Uterus (tissue), 4 donors: ENCODE measurements around the gene WASF2. TPM values are rescaled to one million over a fixed set of nuclear protein-coding genes. Genes with fewer than 3 reads are reported as not detected.

Experiments used
- DNase-seq, 2 donors: peaks; one replicate each; pipeline ENCODE4 v3.0.0-alpha.2; 2019 to 2020
- H3K27ac ChIP-seq, 2 donors: fragments of 200-600 bp; sonication (generic); 1 replicate in 1 of 2; 2 replicates in 1 of 2; pipeline ENCODE4 v1.5.1; 2016 to 2018
- H3K27me3 ChIP-seq, 2 donors: fragments of 200-600 bp; sonication (generic); one replicate each; pipeline ENCODE4 v1.5.1; 2018 to 2019; ENCODE audit warnings: control low read depth in 1 of 2
- H3K36me3 ChIP-seq, 2 donors: fragments of 200-600 bp; sonication (generic); one replicate each; pipeline ENCODE4 v1.5.1; 2019; ENCODE audit warnings: control low read depth in 1 of 2
- H3K4me1 ChIP-seq, 2 donors: fragments of 200-600 bp; sonication (generic); one replicate each; pipeline ENCODE4 v1.5.1; 2018 to 2019; ENCODE audit warnings: control low read depth in 1 of 2
- H3K4me3 ChIP-seq, 2 donors: fragments of 200-600 bp; sonication (generic); 1 replicate in 1 of 2; 2 replicates in 1 of 2; pipeline ENCODE4 v1.5.1; 2018 to 2019; ENCODE audit warnings: mild to moderate bottlenecking in 1 of 2
- H3K9me3 ChIP-seq, 2 donors: fragments of 200-600 bp; sonication (generic); one replicate each; pipeline ENCODE4 v1.5.1; 2019; ENCODE audit warnings: control low read depth in 1 of 2
- POLR2A ChIP-seq, 2 donors: fragments of 450-650 bp; IDR thresholded peaks; one replicate each; pipeline ENCODE4 v1.6.1; 2016; ENCODE audit warnings: antibody characterized with exemption in 2 of 2, mild to moderate bottlenecking in 1 of 2, moderate library complexity in 1 of 2
- intact Hi-C: fragments of 100-400 bp; cut with DNase I; formaldehyde crosslinking; loops from one replicate; pipeline ENCODE4 v1.15.1; 2023; ENCODE audit warnings: low total_unique reads
- total RNA-seq, 4 donors: library from RNA; depleted of rRNA in 3 of 4; stranded (reverse); fragments of >200 nt in 3 of 4; gene quantifications; one replicate each; pipeline versions ENCODE4 v1.1.0 to v1.2.4, GENCODE V29; 2014 to 2023
- TF ChIP-seq, protein P1 (sequence below), 4 experiments: fragments of 200-600 bp in 2 of 4; fragments of 450-650 bp in 2 of 4; sonication (generic) in 2 of 4; IDR thresholded peaks; one replicate each; pipeline ENCODE4 v1.5.1; 2016 to 2019; ENCODE audit warnings: antibody characterized with exemption in 4 of 4, mild to moderate bottlenecking in 2 of 4, moderate library complexity in 1 of 4
- donor health status: DM: yes; HTN: yes; CAD: no.

WASF2 gene
- total RNA-seq, 4 donors from 2014 or later = 27.2 to 178 (median 41.1) TPM

DNA sequence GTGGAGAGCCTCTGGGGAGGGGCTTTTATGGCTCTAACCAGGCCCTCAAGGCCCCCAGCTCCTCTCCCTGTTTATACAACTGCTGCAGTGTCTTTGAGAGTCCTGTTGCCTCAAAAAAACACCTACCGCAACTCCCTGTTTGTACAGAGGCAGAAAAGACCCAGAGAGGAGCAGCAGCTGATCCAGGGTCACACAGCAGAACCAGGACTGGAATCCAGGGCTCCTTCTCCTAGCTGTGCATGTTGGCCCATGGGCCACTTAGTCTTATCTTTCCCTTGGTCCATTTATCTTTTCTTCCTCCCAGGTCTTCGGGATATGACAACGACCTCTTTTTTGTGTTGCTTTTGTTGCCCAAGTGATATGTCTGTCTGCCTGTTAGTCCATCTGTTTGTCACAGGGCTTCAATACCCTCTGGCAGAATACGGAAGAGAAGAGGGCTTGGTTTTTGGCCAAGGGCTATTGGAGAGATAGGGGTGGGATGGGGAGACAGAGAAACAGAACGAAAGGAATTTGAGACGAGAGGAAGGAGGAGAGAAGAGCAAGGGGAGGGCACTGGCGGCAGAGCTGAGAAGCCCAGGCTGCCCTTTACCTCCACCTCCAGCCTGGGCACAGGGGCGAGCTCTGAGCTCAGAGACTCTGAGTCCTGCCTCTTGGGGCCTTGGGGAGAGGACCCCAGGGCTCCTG is 33.5 kb upstream of the WASF2 start:
- Histone ChIP-seq H3K4me1 (peaks cover 5 to 56% of the 10 kb centered on the region in 2 donors), H3K9me3 (no peaks in the 10 kb centered on the region), H3K4me3 (no peak overlapping the region), H3K27me3 (no peaks in the 10 kb centered on the region), H3K36me3 (no peaks in the 10 kb centered on the region), H3K27ac (peak overlapping the region; percentile 65 to 96)
- intact Hi-C loops = loop anchor here (10.0 kb wide), 1 partner anchor 81 kb away; the partner anchor contains the start of gene AHDC1
- no peak for DNase-seq
- TF ChIP-seq POLR2A (IDR thresholded peaks at IDR 0.05) = no peak
- TF ChIP-seq, protein P1, sequence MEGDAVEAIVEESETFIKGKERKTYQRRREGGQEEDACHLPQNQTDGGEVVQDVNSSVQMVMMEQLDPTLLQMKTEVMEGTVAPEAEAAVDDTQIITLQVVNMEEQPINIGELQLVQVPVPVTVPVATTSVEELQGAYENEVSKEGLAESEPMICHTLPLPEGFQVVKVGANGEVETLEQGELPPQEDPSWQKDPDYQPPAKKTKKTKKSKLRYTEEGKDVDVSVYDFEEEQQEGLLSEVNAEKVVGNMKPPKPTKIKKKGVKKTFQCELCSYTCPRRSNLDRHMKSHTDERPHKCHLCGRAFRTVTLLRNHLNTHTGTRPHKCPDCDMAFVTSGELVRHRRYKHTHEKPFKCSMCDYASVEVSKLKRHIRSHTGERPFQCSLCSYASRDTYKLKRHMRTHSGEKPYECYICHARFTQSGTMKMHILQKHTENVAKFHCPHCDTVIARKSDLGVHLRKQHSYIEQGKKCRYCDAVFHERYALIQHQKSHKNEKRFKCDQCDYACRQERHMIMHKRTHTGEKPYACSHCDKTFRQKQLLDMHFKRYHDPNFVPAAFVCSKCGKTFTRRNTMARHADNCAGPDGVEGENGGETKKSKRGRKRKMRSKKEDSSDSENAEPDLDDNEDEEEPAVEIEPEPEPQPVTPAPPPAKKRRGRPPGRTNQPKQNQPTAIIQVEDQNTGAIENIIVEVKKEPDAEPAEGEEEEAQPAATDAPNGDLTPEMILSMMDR (IDR thresholded peaks at IDR 0.05) = no peak

DNA sequence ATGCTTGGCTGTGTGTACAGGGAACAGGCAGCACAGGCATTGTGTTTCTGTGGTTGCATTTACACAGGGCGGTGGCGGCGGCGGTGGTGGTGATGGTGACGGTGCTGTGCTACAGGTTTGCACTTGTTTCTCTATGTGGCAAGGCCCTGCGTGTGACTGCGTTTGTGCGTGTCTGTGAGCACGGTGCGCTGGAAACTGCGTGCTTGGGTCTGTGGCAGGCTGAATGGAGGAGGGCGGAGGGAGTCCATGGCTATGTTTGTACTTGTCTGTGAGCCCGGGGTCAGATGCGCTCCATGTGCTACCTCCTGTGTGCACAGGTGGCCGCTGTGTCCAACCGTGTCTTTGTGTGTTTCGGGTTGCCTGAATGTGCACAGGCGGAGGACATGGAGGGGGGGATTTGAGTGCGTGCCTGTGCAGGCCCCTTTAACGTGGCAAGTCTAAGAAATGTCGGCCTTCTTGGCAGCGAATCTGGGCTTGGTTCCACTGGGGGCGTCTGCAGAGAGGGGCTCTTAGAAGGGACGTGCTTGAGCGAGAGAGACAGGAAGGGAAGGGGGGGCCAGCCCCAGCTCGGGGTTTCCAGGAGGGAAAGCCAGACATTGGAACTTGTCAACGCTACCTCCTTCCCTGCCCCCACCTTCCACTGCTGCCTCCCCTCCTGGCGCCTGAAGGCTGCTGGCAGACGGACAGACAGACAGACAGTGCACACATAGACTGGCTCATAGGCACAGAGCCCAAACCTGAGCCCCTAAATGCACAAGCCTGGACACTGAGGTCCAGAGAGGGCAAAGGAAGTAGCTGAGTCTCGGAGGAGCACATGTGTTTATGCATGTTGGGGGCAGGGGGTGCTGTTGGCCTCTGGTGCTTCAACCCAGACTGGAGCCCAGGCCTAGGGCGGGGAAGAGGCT is 32.7 kb upstream of the WASF2 start:
- TF ChIP-seq, protein P1 (IDR thresholded peaks at IDR 0.05) = peak; percentile 14 to 44 (median 42)
- no peak for TF ChIP-seq POLR2A (IDR thresholded peaks at IDR 0.05)
- no peaks in the 10 kb centered on the region for H3K27me3 ChIP-seq
- intact Hi-C loops = loop anchor here (10.0 kb wide), 1 partner anchor 82 kb away; the partner anchor contains the start of gene AHDC1
- no peaks in the 10 kb centered on the region for H3K9me3 ChIP-seq
- peaks cover 5 to 56% of the 10 kb centered on the region in 2 donors for H3K4me1 ChIP-seq
- no peak overlapping the region for H3K4me3 ChIP-seq
- H3K27ac ChIP-seq = peak overlapping the region; percentile 65 to 96
- H3K36me3 ChIP-seq = no peaks in the 10 kb centered on the region
- peak; percentile 61 to 62 for DNase-seq

DNA sequence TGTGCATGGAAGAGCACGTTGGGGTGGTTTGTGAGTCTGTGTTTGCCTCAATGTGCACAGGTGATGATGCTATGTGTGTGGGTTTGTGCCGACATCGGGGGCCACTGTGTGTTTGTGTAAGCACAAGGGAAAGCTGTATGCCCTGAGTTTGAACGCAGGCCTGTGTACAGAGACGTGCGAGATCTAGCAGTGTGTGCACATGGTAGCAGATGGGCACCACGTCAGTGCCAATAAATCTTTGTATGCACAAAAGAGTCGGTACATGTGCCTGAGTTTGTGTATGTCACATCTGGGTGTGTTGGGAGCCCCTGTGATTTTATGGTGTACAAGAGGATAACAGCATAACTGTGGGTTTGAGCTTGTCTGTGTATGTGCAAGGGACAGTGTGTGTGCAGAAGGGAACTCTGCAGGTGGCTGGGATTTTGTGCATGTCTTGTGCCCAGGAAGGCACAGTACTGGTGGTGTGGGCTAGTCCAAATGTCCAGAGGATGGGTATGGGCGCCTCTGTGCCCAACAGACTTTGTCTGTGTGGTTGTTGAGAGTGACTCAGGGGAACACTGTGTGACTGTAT is 32.0 kb upstream of the WASF2 start:
- H3K9me3 ChIP-seq = no peaks in the 10 kb centered on the region

DNA sequence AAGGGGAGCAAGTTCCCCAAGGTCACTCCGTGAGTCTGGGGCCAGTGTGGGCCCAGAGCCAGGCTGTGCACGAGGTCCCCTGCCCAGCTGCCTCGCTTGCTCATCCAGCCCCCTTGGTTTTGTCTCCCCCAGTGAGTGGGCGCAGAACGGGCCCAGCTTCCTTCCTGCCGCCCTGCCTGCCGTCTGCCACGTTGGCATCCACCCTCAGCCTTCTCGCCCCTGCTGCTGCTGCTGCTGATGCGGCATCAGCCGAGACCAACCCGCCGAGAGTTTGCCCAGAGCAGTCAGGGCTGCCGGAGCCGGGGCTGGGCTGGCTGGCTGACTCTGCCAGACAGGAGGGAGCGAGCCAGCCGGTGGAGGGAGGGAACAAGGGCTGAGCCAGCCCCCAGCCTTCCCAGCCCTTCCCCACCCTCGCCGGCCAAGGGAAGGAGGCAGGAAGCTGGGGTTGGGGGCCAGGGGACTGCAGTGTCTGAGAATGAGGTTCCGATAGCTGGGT is 31.4 kb upstream of the WASF2 start:
- Histone ChIP-seq H3K36me3 (no peaks in the 10 kb centered on the region), H3K27me3 (no peaks in the 10 kb centered on the region), H3K9me3 (no peaks in the 10 kb centered on the region), H3K4me1 (peaks cover 5 to 47% of the 10 kb centered on the region in 2 donors), H3K4me3 (no peak overlapping the region), H3K27ac (peak overlapping the region; percentile 25 to 33)
- TF ChIP-seq POLR2A (IDR thresholded peaks at IDR 0.05) = no peak
- no peak for DNase-seq
- intact Hi-C loops = loop anchor here (10.0 kb wide), 1 partner anchor 83 kb away; the partner anchor contains the start of gene AHDC1

More for the DNA sequence above, 32.0 kb upstream of the WASF2 start:
- TF ChIP-seq, protein P1 (IDR thresholded peaks at IDR 0.05) = no peak
- no peak for TF ChIP-seq POLR2A (IDR thresholded peaks at IDR 0.05)
- DNase-seq = no peak
- H3K4me1 ChIP-seq = peaks cover 5 to 50% of the 10 kb centered on the region in 2 donors
- intact Hi-C loops = loop anchor here (10.0 kb wide), 1 partner anchor 83 kb away; the partner anchor contains the start of gene AHDC1
- no peaks in the 10 kb centered on the region for H3K27me3 ChIP-seq
- no peak overlapping the region for H3K4me3 ChIP-seq
- H3K27ac ChIP-seq = peak overlapping the region in 1 of 2 donors; percentile 96
- no peaks in the 10 kb centered on the region for H3K36me3 ChIP-seq

DNA sequence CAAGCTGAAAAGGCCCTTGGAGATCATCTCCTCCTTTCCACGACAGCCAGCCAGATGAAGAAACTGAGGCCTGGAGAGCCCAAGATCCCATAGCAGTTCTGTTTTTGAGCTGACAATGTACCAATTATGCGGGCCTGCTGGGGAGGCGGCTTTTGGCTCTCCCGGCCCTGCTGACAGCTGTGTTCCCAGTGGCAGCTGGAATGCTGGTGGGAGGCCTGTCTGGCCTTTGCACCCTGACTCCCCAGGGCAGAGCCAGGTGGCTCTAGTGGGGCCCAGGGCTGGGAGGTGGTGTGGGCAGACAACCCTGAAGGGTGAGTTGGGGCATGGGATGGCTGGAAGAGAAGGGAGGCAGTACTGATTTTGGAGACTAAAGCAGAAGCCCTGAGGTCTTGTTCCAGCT is 30.7 kb upstream of the WASF2 start:
- intact Hi-C loops = loop anchor here (10.0 kb wide), 1 partner anchor 84 kb away; the partner anchor contains the start of gene AHDC1
- Histone ChIP-seq H3K4me1 (peaks cover 5 to 39% of the 10 kb centered on the region in 2 donors), H3K36me3 (no peaks in the 10 kb centered on the region), H3K4me3 (no peak overlapping the region), H3K27ac (peak overlapping the region; percentile 5 to 58), H3K9me3 (no peaks in the 10 kb centered on the region), H3K27me3 (no peaks in the 10 kb centered on the region)
- DNase-seq = no peak
- TF ChIP-seq POLR2A (IDR thresholded peaks at IDR 0.05) = no peak
- TF ChIP-seq, protein P1 (IDR thresholded peaks at IDR 0.05) = no peak
